ENCODE measurements around the gene MFAP1. TPM values are rescaled to one million over a fixed set of nuclear protein-coding genes. Genes with fewer than 3 reads are reported as not detected.
"Not testable (repeated sequence)": the region's sequence is repeated elsewhere in the genome, so short reads cannot be mapped to it uniquely, and the experiment has no call there.

Gene MFAP1
- total and polyA plus RNA-seq, 4 donors = 7.9 to 8.3 (median 8.1) TPM

DNA sequence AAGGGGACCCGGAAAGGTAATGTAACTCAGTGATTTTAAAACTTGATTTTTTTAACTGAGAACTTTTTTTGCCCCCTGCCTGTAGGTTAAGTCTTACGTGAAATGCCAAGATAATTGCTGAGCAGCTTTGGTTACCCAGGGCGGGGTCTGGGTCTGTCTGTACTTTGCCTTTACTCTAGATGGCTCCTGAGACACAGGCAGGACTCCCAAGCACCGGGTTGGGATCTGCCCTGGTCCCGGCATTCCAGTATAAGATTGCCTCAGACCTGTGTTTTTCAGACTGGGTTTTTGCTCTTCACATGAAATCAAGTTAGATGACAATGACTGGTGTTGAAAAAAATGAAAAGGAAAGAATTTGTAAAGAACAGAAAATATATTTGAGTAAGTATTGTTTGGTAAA lies 42.6 kb upstream of the MFAP1 start (continued):
- TF ChIP-seq REST (IDR thresholded peaks at IDR 0.05) = no peak
- TF ChIP-seq, protein P1, sequence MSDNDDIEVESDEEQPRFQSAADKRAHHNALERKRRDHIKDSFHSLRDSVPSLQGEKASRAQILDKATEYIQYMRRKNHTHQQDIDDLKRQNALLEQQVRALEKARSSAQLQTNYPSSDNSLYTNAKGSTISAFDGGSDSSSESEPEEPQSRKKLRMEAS (IDR thresholded peaks at IDR 0.05) = no peak

DNA sequence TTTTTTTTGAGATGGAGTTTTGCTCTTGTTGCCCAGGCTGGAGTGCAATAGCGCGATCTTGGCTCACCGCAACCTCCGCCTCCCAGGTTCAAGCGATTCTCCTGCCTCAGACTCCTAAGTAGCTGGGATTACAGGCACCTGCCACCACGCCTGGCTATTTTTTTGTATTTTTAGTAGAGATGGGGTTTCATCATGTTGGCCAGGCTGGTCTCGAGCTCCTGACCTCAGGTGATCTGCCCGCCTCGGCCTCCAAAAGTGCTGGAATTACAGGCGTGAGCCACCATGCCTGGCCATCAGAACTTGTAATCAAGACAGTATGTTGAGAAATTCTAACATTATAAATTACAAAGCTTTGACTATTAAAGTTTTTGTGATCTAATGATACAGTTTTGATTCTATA lies 42.1 kb upstream of the MFAP1 start:
- DNase-seq (ENCODE audit: low spot score); H3K36me3 ChIP-seq (ENCODE audit: control insufficient read depth in 4 of 4, insufficient read depth in 3 of 4, low read depth in 1 of 4, low read length in 3 of 4); H3K4me3 ChIP-seq (ENCODE audit: low read depth in 1 of 3, low read length in 3 of 3); H3K9ac ChIP-seq (ENCODE audit: low read depth in 1 of 2, low read length in 2 of 2); H3K27ac ChIP-seq (ENCODE audit: low read depth in 1 of 2, low read length in 2 of 2); H3K9me3 ChIP-seq (ENCODE audit: control insufficient read depth in 4 of 4, low read length in 3 of 4); H3K27me3 ChIP-seq (ENCODE audit: control insufficient read depth in 4 of 4, insufficient read depth in 4 of 4, low read length in 3 of 4); H3K4me1 ChIP-seq (ENCODE audit: control insufficient read depth in 4 of 4, insufficient read depth in 4 of 4, low read length in 3 of 4): not testable (repeated sequence)
- 97% methylated on average over 10 of the region's 10 CpGs for whole genome bisulfite sequencing

- H3K9ac ChIP-seq (ENCODE audit: low read depth in 1 of 2, low read length in 2 of 2) = no peak overlapping the region
- 63% methylated on average over 4 of the region's 4 CpGs for WGBS
- no peaks in the 10 kb centered on the region for H3K36me3 ChIP-seq (ENCODE audit: control insufficient read depth in 4 of 4, insufficient read depth in 3 of 4, low read depth in 1 of 4, low read length in 3 of 4)
- H3K27ac ChIP-seq (ENCODE audit: low read depth in 1 of 2, low read length in 2 of 2) = no peak overlapping the region
- no peak overlapping the region for H3K4me3 ChIP-seq (ENCODE audit: low read depth in 1 of 3, low read length in 3 of 3)
- H3K9me3 ChIP-seq (ENCODE audit: control insufficient read depth in 4 of 4, low read length in 3 of 4) = no peaks in the 10 kb centered on the region
- H3K27me3 ChIP-seq (ENCODE audit: control insufficient read depth in 4 of 4, insufficient read depth in 4 of 4, low read length in 3 of 4) = no peaks in the 10 kb centered on the region
- DNase-seq (ENCODE audit: low spot score) = no peak
- H3K4me1 ChIP-seq (ENCODE audit: control insufficient read depth in 4 of 4, insufficient read depth in 4 of 4, low read length in 3 of 4) = no peaks in the 10 kb centered on the region
- TF ChIP-seq RAD21 (IDR thresholded peaks at IDR 0.05) (no peak), GABPA (IDR thresholded peaks at IDR 0.05 in 1 of 2, conservative IDR thresholded peaks at IDR 0.05 in 1 of 2) (no peak), HNF4A (conservative IDR thresholded peaks at IDR 0.05) (no peak), SP1 (IDR thresholded peaks at IDR 0.05) (no peak), REST (IDR thresholded peaks at IDR 0.05) (no peak), TAF1 (conservative IDR thresholded peaks at IDR 0.05) (no peak), FOXA1 (IDR thresholded peaks at IDR 0.05) (no peak), NR2F2 (IDR thresholded peaks at IDR 0.05) (no peak), EGR1 (IDR thresholded peaks at IDR 0.05; ENCODE audit: low read depth in 2 of 2) (no peak), RXRA (IDR thresholded peaks at IDR 0.05) (no peak), YY1 (IDR thresholded peaks at IDR 0.05) (no peak), HNF4G (IDR thresholded peaks at IDR 0.05) (no peak), CTCF (IDR thresholded peaks at IDR 0.05; ENCODE audit: low read depth, low read length, missing input control) (no peak)
- TF ChIP-seq, protein P2, sequence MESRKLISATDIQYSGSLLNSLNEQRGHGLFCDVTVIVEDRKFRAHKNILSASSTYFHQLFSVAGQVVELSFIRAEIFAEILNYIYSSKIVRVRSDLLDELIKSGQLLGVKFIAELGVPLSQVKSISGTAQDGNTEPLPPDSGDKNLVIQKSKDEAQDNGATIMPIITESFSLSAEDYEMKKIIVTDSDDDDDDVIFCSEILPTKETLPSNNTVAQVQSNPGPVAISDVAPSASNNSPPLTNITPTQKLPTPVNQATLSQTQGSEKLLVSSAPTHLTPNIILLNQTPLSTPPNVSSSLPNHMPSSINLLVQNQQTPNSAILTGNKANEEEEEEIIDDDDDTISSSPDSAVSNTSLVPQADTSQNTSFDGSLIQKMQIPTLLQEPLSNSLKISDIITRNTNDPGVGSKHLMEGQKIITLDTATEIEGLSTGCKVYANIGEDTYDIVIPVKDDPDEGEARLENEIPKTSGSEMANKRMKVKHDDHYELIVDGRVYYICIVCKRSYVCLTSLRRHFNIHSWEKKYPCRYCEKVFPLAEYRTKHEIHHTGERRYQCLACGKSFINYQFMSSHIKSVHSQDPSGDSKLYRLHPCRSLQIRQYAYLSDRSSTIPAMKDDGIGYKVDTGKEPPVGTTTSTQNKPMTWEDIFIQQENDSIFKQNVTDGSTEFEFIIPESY (IDR thresholded peaks at IDR 0.05) = no peak
- TF ChIP-seq, protein P1 (IDR thresholded peaks at IDR 0.05) = no peak
Observed at GRCh38 chr15:43859546-43859945, 35.1 kb upstream of the MFAP1 start.

Measured in liver (tissue), 9 donors.